ENCODE data around the gene DHRS2. TPM values are rescaled to one million over a fixed set of nuclear protein-coding genes. Genes with fewer than 3 reads are reported as not detected.

The DHRS2 gene
- total and polyA plus RNA-seq, 2 of the 13 experiments (the other 11 are each of a cell fraction or from before 2014, with no cell fraction given): 1,621 to 3,021 TPM

- TF ChIP-seq GPBP1L1 (CRISPR knock-in tag; IDR thresholded peaks at IDR 0.05): no peak
- 0 out of 2 replicates have a peak, but pooled peaks have one; percentile 58 for TF ChIP-seq ZNF564 (CRISPR knock-in tag; IDR thresholded peaks at IDR 0.05)
- no peak for TF ChIP-seq ZBTB14 (CRISPR knock-in tag; IDR thresholded peaks at IDR 0.05)
- peak; percentile 65 for TF ChIP-seq ZNF788 (CRISPR knock-in tag; IDR thresholded peaks at IDR 0.05; ENCODE audit: borderline replicate concordance)
- no peak for TF ChIP-seq U2AF1 (optimal IDR thresholded peaks at IDR 0.05; ENCODE audit: low read depth, low read length)
- TF ChIP-seq NFYB (CRISPR knock-in tag; IDR thresholded peaks at IDR 0.05): no peak
- no peak for TF ChIP-seq MEF2D (CRISPR knock-in tag; IDR thresholded peaks at IDR 0.05)
- no peak for TF ChIP-seq ZNF678 (CRISPR knock-in tag; IDR thresholded peaks at IDR 0.05)
- no peak for TF ChIP-seq ATF7-NPFF (CRISPR knock-in tag; IDR thresholded peaks at IDR 0.05; ENCODE audit: low read depth)
- no peak for TF ChIP-seq PRDM4 (CRISPR knock-in tag; IDR thresholded peaks at IDR 0.05; ENCODE audit: borderline replicate concordance)
- TF ChIP-seq ERF (CRISPR knock-in tag; IDR thresholded peaks at IDR 0.05): peak; percentile 53
- peak; percentile 51; the same call in 1 of the 2 replicates for TF ChIP-seq ZNF281 (CRISPR knock-in tag; IDR thresholded peaks at IDR 0.05; ENCODE audit: borderline replicate concordance)
- TF ChIP-seq HDAC1 (CRISPR knock-in tag; IDR thresholded peaks at IDR 0.05): peak; percentile 36; the same call in 1 of the 2 replicates
- TF ChIP-seq RFX5 (IDR thresholded peaks at IDR 0.05; ENCODE audit: low read depth, low read length): no peak
- 0 out of 2 replicates have a peak, but pooled peaks have one; percentile 33 for TF ChIP-seq CC2D1A (CRISPR knock-in tag; IDR thresholded peaks at IDR 0.05)
- no peak for TF ChIP-seq TEAD2 (CRISPR knock-in tag; IDR thresholded peaks at IDR 0.05)
- no peak for TF ChIP-seq ZNF704 (CRISPR knock-in tag; IDR thresholded peaks at IDR 0.05; ENCODE audit: borderline replicate concordance)
- TF ChIP-seq POLR2A (IDR thresholded peaks at IDR 0.05; ENCODE audit: insufficient read depth in 1 of 2, low read depth in 2 of 2, low read length in 2 of 2): no peak
- TF ChIP-seq IRF9 (CRISPR knock-in tag; IDR thresholded peaks at IDR 0.05; ENCODE audit: borderline replicate concordance): no peak
Measured at GRCh38 chr14:23694085-23694948, 58.2 kb downstream of the DHRS2 start (continued).

All from HepG2 (cell line).